Thyroid gland (tissue), 4 donors: ENCODE data around the gene BTBD6. TPM values are rescaled to one million over a fixed set of nuclear protein-coding genes. Genes with fewer than 3 reads are reported as not detected.

Experiments used
- DNase-seq, 2 donors: peaks; one replicate each; pipeline ENCODE4 v3.0.0-alpha.2; 2019
- H3K27ac ChIP-seq, 3 donors: fragments of 200-600 bp; sonication (generic); 1 replicate in 2 of 3; 2 replicates in 1 of 3; pipeline ENCODE4 v1.5.1; 2016 to 2019; ENCODE audit warnings: mild to moderate bottlenecking in 1 of 3, moderate library complexity in 1 of 3
- H3K27me3 ChIP-seq: fragments of 200-600 bp; sonication (generic); one replicate; pipeline ENCODE4 v1.5.1; 2019
- H3K36me3 ChIP-seq, 2 donors: fragments of 200-600 bp; sonication (generic); one replicate each; pipeline ENCODE4 v1.5.1; 2016 to 2019
- H3K4me1 ChIP-seq, 2 donors: fragments of 200-600 bp; sonication (generic); one replicate each; pipeline ENCODE4 v1.5.1; 2017 to 2019
- H3K4me3 ChIP-seq, 3 donors: fragments of 200-600 bp; sonication (generic); replicated peaks in 1 of 3; 1 replicate in 2 of 3; 2 replicates in 1 of 3; pipeline ENCODE4 v1.5.1; 2016; ENCODE audit warnings: mild to moderate bottlenecking in 1 of 3
- H3K9me3 ChIP-seq: fragments of 200-600 bp; sonication (generic); one replicate; pipeline ENCODE4 v1.5.1; 2017
- CTCF ChIP-seq, 6 experiments: fragments of 200-600 bp in 3 of 6; fragments of 450-650 bp in 3 of 6; sonication (generic) in 3 of 6; IDR thresholded peaks; one replicate each; pipeline ENCODE4 v1.5.1; 2016 to 2019; ENCODE audit warnings: antibody characterized with exemption in 6 of 6, mild to moderate bottlenecking in 2 of 6, inconsistent platforms in 1 of 6, moderate library complexity in 1 of 6
- POLR2A ChIP-seq, 2 donors: fragments of 450-650 bp; IDR thresholded peaks; one replicate each; pipeline ENCODE4 v1.6.1; 2017; ENCODE audit warnings: antibody characterized with exemption in 2 of 2, mild to moderate bottlenecking in 2 of 2, moderate library complexity in 1 of 2
- WGBS, 2 donors: methylation state at CpG; one replicate each; pipeline ENCODE4 v1.1.5; 2017; 5-methylcytosine and 5-hydroxymethylcytosine counted together
- intact Hi-C: fragments of 100-400 bp; cut with DNase I; formaldehyde crosslinking; loops from one replicate; pipeline ENCODE4 v1.15.1; 2023
- total RNA-seq, 4 donors: library from RNA; depleted of rRNA; stranded (reverse); fragments of >200 nt; gene quantifications; one replicate each; pipeline ENCODE4 v1.2.3, GENCODE V29; 2016

Gene BTBD6
- total RNA-seq, 4 donors from 2014 or later: 35.9 to 58.2 (median 44.2) TPM

GRCh38 chr14:105221598-105222178 lies 26.6 kb upstream of the BTBD6 start:
- peaks cover 14 to 16% of the 10 kb centered on the region in 2 donors for H3K36me3 ChIP-seq

GRCh38 chr14:105223260-105223659 lies 25.1 kb upstream of the BTBD6 start:
- no peak overlapping the region for H3K4me3 ChIP-seq
- H3K9me3 ChIP-seq: no peaks in the 10 kb centered on the region
- TF ChIP-seq CTCF (IDR thresholded peaks at IDR 0.05) (no peak), POLR2A (IDR thresholded peaks at IDR 0.05) (no peak)
- no peaks in the 10 kb centered on the region for H3K27me3 ChIP-seq
- DNase-seq: peak; percentile 74 to 78
- H3K4me1 ChIP-seq: peaks cover 27 to 41% of the 10 kb centered on the region in 2 donors
- WGBS, 2 donors: 36 to 48% methylated on average over 16 of the region's 16 CpGs
- H3K27ac ChIP-seq: peak overlapping the region in 2 of 3 donors; percentile 56 to 70
- intact Hi-C loops: no loop called here
- peaks cover under 1 to 10% of the 10 kb centered on the region in 2 donors for H3K36me3 ChIP-seq

More at GRCh38 chr14:105221598-105222178, 26.6 kb upstream of the BTBD6 start:
- TF ChIP-seq CTCF (IDR thresholded peaks at IDR 0.05): no peak
- TF ChIP-seq POLR2A (IDR thresholded peaks at IDR 0.05): no peak
- WGBS, 2 donors: 96 to 97% methylated on average over 9 to 24 of the region's 27 CpGs
- Histone ChIP-seq H3K9me3 (no peaks in the 10 kb centered on the region), H3K4me3 (no peak overlapping the region), H3K27ac (no peak overlapping the region), H3K27me3 (no peaks in the 10 kb centered on the region), H3K4me1 (peaks cover 27 to 41% of the 10 kb centered on the region in 2 donors)
- intact Hi-C loops: no loop called here
- DNase-seq: no peak

- peak overlapping the region in 2 of 3 donors; percentile 56 to 70 for H3K27ac ChIP-seq
Measured at GRCh38 chr14:105223770-105224544, 24.4 kb upstream of the BTBD6 start.

GRCh38 chr14:105224845-105225570 lies 23.3 kb upstream of the BTBD6 start:
- peak overlapping the region in 2 of 3 donors; percentile 36 to 53 for H3K27ac ChIP-seq
- TF ChIP-seq POLR2A (IDR thresholded peaks at IDR 0.05) (no peak), CTCF (IDR thresholded peaks at IDR 0.05) (no peak)
- H3K9me3 ChIP-seq: no peaks in the 10 kb centered on the region
- WGBS, 2 donors: 78 to 84% methylated on average over 10 to 11 of the region's 11 CpGs
- H3K27me3 ChIP-seq: no peaks in the 10 kb centered on the region
- peaks cover 27 to 40% of the 10 kb centered on the region in 2 donors for H3K4me1 ChIP-seq
- peak in 1 of 2 donors; percentile 62 for DNase-seq
- H3K36me3 ChIP-seq: peaks cover 0 to 3% of the 10 kb centered on the region in 2 donors
- intact Hi-C loops: no loop called here
- H3K4me3 ChIP-seq: no peak overlapping the region

More at GRCh38 chr14:105223770-105224544, 24.4 kb upstream of the BTBD6 start:
- WGBS, 2 donors: 84 to 88% methylated on average over 15 of the region's 15 CpGs
- H3K9me3 ChIP-seq: no peaks in the 10 kb centered on the region
- intact Hi-C loops: no loop called here
- no peak for DNase-seq
- H3K36me3 ChIP-seq: peaks cover 0 to 4% of the 10 kb centered on the region in 2 donors
- TF ChIP-seq POLR2A (IDR thresholded peaks at IDR 0.05) (no peak), CTCF (IDR thresholded peaks at IDR 0.05) (no peak)
- H3K27me3 ChIP-seq: no peaks in the 10 kb centered on the region
- peaks cover 27 to 41% of the 10 kb centered on the region in 2 donors for H3K4me1 ChIP-seq
- H3K4me3 ChIP-seq: no peak overlapping the region
